HG02870 (cell line): ENCODE measurements around the gene PDHX.
"Not testable (repeated sequence)": the region's sequence is repeated elsewhere in the genome, so short reads cannot be mapped to it uniquely, and the experiment has no call there.

Source experiments
- ATAC-seq: cut with Tn5 transposase; IDR thresholded peaks from one replicate; pipeline ENCODE4 v1.9.1; 2021; ENCODE audit warnings: mild to moderate bottlenecking, moderate library complexity; ENCODE audit not compliant: unreplicated experiment

PDHX gene

GRCh38 chr11:34916015-34916842 is at the start of gene PDHX, which contains the start of gene APIP:
PDHX (plus strand) TSS chr11:34916618; CDS start chr11:34916656, 38 bp downstream.
APIP (minus strand) TSS chr11:34916379; CDS start chr11:34916284, 95 bp downstream.
- ATAC-seq = peak; percentile 88

DNA sequence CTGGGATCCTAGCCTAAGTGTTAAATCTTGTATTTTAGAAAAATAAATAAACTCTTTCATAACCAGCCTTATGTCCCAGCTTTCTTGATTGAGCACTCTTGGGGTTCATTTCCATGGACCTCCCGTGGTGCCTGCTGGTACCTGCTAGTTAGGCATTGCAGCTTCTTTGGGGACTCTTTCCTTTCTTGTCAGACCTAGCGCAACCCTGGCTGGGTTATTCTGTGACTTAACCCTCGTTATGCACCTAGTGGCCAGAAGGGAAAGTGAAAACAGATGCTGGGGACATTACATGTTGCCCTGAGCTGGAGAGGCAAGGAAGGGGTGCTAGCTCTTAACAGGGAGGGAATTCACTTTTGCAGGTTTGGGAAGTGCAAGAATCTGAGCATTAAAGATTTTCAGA is 47.0 kb upstream of the PDHX start:
- no peak for ATAC-seq

GRCh38 chr11:34870548-34871196 is 45.7 kb upstream of the PDHX start:
- no peak for ATAC-seq

GRCh38 chr11:34874202-34874601 is 42.2 kb upstream of the PDHX start:
- ATAC-seq = no peak

- ATAC-seq = no peak
Observed at GRCh38 chr11:34877375-34877975, 38.9 kb upstream of the PDHX start.

DNA sequence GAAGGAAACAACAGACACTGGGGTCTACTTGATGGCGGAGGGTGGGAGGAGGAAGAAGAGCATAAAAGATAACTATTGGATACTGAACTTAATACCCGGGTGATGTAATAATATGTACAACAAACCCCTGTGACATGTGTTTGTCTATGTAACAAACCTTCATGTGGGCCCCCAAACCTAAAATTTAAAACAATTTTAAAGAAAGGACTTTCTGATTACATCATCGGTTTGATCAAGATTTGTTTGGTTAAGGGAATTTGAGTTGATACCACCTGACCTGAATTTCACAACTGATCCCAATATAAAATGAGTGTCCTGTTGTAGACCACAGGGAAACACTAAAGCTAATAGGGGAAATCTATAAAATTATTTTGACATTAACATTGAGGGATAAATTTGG is 34.5 kb upstream of the PDHX start:
- no peak for ATAC-seq

GRCh38 chr11:34886609-34887008 is 29.8 kb upstream of the PDHX start:
- ATAC-seq = no peak

DNA sequence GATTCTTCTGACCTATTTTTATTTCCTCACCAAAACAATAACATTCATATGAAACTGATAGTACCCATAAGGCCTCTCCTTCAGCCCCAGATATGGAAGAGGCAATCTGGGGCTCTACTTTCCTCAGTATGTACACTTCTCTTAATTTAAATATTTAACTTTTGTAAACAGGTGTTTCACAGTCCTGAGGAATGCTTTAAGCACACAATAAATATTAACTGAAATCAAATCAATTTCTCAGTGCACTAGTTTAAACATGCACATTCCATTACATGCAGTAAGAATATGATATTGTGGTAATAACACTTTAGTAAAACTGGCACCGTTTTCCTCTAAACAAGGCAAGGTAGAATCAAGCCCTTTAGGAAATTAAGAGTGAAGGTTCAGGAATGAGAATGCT is 29.2 kb upstream of the PDHX start:
- no peak for ATAC-seq

DNA sequence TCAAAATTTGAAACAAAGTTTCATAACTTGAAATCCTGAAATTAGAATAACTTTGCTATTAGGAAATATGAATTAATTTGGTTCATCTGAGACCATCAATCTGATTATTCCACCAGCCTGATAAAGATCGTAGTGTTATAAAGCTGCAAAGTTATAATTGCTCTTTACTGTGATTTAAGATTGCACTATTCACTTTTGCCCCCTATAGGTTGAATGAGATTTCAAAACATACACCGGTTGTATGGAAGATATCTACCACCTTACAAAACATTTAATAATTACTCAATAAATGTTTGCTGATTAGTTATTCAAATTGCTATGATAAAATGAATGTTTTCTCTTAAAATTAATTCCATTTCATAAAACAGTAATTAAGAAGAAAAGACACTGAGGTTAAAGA is 26.3 kb upstream of the PDHX start:
- no peak for ATAC-seq

DNA sequence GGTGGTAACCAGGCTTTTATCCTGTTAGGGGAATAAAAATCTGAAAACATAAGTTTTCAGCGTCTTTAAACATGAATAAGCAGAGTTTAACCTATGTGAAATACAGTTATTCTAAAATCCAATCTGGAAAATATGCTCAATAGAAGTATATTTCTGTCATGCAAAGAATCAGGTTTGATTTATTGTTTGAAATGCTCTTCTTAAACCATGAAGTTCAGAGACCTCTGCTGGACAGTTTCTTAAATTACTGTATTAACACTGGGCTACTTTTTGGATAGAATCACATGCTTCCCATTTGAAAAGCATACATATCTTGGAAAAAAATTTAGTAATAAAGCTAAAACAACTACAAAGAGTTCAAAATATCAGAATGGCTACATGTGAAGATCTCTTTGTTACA is 25.6 kb upstream of the PDHX start:
- ATAC-seq = no peak

DNA sequence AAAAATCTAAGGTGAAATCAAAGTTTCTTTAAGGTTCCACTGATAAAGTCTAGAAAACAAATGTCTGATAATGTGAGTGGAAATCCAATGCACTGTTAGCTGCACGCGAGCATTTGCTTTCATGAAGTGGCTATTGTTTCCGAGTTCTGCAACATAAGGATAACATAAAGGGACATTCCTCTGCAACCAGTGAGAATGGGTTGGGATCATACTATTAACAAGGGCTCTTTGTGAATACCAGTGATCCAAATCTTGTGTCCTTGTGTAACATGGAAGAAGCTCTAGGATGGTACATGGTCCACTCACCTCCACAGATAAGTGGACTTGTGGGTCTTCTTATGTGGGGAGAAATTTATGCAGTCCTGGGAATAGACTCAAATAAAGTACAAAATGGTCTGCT is 24.8 kb upstream of the PDHX start:
- no peak for ATAC-seq

DNA sequence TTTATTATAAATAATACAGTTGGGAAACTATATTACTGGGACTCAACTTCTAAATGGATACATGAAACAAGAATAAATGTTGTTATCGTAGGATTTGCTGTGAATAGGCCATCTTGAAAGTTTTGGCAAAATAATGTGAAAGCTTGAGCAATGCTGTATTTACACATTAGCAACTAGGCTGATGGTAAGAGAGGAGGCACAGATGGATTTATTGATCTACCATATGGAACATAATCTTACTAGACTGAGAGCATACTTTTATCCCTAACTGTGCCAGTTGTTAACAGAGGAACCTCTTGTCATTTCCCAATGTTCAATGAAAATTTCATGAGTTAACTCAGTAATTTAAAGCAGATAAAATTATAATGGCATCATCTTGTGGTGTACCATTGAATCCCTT is 23.0 kb upstream of the PDHX start:
- no peak for ATAC-seq

- not testable (repeated sequence) for ATAC-seq
Observed at GRCh38 chr11:34896191-34896590, 20.2 kb upstream of the PDHX start.

- no peak for ATAC-seq
Observed at GRCh38 chr11:34897171-34897870, 19.1 kb upstream of the PDHX start.

DNA sequence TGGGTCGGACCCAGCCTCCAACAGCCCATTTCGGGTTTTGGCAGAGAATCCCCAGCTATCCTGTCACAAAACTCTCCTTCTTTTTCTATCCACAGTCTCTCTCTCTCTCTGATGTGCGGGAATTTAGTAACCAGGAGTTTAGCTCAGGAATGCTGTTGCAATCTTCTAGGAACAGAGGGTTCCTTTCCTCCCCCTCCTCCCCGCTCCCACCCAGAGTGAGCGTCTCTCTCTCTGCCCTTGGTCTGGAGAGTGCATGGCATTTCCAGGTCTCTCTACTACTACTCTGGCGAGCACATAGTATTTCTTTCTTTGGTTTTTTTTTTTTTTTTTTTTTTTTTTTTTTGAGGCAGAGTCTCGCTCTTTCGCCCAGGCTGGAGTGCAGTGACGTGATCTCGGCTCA is 17.9 kb upstream of the PDHX start:
- ATAC-seq = no peak

DNA sequence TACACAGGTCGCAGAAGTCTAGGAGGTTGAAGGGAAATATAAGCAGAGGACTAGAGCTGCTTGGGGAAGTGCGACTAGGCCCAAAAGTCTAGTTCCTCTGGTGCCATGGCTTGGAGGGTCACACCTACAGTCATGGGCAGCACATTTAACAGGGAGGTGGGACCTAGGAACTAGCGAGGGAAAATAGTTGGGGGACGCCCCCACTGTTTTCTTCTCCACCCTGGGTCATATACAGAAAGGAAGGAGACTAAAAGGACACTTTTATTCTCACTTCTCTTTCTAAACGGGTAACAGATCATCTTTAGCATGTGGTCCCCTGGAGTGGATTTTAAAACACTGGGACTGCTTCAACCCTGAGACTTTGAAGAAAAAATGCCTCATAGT is 16.8 kb upstream of the PDHX start:
- ATAC-seq = no peak

GRCh38 chr11:34904421-34904955 is 11.9 kb upstream of the PDHX start:
- no peak for ATAC-seq

DNA sequence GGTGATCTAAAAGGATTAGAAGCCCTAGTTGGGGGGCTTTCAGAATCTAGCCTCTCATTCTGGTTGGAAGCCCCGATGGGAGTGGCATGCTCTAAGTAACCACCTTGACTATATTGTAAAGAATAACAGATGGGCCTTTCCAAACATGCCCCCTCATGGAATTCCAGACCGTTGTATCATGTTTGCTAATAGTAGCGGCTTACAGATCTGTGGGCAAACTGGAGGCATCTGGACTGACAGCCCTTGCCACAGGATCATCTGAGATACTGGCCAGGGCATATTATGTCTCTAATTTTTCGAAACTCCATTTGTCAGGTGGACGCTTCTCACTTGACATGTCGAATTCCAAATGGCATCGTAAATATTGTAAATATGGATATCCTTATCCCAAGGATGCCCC is 10.8 kb upstream of the PDHX start:
- ATAC-seq = no peak

- no peak for ATAC-seq
Observed at GRCh38 chr11:34907934-34908593, 8.4 kb upstream of the PDHX start.

DNA sequence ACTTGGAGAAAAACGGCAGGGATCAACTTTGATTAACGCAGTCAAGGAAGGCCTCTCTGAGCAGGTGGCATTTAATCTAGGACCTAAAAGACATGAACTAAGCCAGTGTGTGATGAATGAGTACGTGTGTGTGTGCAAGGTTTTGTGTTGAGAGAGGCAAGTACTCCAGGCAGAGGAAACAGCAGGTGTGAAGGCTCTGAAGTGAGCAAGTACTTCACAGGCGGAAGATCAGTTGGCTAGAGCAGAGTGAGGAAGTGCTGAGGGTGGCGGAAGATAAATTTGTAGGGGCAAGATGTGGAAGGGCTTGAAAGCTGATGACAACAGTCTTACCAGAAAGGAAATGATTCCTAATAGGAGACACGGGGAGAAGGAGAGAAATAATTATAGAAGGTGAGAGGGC is 7.0 kb upstream of the PDHX start:
- ATAC-seq = no peak

DNA sequence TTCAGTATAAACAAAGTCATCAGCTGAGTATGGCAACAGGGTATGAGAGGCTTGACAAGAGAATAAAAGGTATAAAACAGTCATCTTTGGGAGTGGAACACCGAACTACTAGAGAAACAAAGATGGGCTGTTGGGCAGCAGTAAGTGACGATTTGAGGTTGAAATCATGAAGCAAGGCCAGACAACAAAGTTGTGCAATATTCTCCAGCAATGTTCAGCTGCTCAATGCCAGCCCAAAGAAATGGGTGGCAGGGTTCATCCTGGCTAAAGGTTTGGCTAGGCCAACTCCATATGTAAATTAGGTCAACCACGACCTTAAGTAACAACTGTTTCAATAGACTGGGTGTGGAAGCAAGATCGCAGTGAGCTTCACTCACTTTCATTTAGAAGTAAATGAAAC is 6.5 kb upstream of the PDHX start:
- ATAC-seq = no peak
